NCI-H510A (cell line): ENCODE measurements around the gene TMEM130.
"Not testable (repeated sequence)": the region's sequence is repeated elsewhere in the genome, so short reads cannot be mapped to it uniquely, and the experiment has no call there.

Experiments
- DNase-seq: peaks from one replicate; lab custom pipeline; 2025; lab: John Stamatoyannopoulos, UW

The TMEM130 gene

DNA sequence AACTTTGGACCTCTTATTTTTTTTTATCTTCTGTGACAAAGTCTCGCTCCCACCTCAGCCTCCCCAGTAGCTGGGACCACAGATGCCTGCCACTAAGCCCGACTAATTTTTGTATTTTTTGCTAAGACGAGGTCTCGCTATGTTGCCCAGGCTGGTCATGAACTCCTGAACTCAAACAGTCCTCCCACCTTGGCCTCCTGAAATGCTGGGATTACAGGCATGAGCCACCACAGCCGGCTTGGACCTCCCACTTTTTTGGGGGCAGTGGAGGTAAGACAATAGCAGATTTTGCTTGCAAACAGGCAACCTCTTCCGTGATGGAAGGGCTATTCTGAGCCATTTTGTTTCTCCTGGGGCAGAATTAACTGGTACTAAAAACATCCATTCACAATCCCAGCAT, 7.3 kb upstream of the TMEM130 start:
- no peak for DNase-seq

DNA sequence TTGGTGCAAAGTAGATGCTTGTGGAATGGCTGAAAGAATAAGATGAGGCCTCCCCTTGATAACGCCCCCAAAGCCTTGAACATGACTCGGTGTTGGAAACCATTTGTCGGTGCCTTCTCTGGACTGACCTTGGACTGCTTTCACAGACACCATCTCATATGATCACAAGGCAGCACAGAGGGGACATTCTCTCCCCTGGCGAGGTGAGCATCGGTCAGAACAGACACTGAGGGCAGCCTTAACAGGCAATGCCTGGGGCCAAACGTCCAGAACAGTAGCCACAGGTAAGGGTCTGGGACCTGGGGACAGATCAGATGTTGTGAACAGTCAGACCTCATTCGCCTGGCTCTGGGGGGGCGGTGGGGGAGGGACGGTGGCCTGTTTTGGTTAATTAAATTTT, 5.7 kb upstream of the TMEM130 start:
- no peak for DNase-seq

DNA sequence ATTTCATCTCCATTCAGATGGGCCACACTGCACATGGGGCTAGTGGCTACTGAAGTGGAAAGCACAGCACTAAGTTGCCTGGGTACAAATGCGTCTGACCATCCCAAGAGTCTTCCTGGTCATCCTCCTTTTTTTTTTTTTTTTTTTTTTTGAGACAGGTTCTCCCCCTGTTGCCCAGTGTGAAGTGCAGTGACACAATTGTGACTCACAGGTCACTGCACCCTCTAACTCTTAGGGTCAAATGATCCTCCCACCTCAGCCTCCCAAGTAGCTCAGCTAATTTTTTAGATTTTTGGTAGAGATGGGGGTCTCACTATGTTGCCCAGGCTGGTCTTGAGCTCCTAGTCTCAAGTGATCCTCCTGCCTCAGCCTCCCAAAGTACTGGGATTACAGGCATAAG, 5.1 kb upstream of the TMEM130 start:
- DNase-seq = no peak

DNA sequence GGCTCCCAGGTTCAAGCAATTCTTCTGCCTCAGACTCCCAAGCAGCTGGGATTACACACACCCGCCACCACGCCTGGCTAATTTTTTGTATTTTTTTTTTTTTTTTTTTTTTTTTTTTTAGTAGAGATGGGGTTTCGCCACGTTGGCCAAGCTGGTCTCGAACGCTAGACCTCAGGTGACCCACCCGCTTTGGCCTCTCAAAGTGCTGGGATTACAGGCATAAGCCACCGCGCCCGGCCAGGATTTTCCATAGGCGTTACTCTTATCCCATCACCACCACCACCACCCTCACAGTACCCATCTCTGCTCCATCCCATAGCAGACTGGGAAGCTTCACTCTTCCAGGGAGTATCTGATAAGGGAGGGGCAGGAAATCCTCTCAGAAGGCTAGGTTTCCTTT, 3.8 kb upstream of the TMEM130 start:
- not testable (repeated sequence) for DNase-seq

DNA sequence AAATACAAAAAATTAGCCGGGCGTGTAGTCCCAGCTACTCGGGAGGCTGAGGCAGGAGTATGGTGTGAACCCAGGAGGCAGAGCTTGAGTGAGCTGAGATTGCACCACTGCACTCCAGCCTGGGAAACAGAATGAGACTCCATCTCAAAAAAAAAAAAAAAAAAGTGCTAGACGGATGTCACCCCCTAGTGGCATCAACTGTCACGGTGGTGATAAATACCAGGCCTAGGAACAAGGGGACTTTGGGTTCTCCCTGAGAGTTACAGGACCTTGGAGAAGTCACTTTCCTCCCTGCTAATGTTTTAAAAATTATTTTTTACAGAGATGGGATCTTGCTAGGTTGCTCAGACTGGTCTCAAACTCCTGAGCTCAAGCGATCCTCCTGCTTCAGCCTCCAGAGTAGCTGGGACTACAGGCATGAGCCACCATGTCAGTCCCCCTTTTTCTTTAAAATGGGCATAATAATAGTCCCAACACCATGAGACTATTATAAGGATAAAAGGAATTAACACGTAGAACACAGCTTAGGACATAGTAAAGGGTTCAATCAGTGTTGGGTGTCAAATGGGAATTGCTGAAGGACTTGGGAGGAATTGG, 2.6 kb upstream of the TMEM130 start:
- DNase-seq = no peak

DNA sequence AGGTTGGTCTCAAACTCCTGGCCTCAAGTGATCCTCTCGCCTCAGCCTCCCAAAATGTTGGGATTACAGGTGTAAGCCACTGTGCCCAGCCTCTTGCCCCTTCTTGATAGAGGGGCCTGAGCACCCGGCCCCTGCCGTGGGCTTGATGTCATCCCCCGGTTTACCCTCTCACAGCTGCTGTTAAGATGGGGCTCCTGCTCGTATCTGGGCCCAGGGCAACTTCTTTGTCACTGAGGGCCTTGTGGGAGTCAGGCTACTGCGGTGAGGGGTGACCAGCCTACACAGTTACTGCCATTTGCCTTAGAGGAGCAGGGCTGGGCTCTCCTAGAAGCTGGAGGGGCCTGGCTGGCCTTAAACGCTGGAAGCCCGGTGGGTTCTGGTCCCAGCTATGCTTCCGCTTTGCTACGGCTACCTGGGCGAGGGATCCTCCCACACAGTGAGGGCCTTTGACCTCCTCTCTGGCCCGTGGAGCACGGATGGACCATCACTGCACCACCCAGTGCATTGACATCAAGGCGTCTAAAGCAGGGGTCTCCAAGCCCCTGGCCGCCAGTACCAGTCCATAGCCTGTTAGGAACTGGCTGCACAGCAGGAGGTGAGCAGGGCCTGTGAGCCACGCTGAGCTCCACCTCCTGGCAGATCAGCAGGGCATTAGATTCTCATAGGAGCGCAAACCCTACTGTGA, 1.1 kb upstream of the TMEM130 start:
- no peak for DNase-seq

DNA sequence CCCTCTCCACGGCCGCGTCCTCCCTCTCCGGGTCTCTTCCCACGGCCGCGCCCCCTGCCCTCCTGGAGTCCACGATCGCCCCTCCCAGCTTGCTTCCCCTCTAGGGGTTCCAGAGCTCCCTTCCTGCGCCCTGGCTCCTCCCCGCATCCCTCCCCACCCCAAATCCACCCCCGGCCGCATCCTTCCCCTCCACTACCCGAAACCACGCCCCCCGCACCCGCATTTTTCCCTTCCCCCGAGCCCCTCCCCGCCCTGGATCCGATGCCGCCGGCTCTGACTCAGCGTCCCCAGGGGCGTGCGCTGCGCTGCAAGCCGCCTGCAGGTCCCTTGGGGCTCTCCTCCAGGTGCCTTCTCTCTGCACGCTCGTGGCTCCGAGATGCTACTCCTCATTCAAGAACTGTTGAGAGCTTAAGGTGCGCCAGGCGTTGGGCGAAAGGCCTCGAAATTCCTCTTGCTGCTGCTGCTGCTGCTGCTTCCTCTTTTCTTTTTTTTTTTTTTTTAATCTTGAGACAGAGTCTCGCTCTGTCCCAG, 372 bp upstream of the TMEM130 start:
- DNase-seq = no peak

DNA sequence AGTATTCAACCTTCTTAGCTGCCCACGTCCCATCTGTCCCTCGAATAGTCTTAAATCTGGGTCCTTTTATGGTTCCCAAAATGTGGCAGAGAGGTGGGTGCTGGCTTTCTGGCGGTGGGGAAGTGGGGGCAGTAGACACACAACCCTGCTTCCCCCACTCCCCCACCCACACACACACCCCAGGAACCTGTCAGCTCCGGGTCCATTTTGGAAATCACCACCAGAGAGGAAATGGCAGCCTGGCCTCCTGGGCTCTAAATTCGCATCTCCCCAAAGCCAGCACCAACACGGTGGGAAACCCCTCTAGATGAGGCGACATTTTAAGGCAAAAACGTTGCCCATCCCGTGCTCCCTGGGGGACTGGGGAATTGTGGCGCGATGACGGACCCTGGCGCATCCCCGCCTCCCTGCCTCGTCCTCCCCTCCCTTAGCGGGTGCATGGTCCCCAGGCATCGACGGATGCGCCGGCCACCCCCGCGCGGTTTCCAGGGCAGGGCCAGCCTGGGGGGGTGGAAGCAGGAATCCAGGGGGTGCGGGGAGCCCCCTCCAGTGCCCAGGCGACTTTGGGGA, 702 bp downstream of the TMEM130 start:
- no peak for DNase-seq

DNA sequence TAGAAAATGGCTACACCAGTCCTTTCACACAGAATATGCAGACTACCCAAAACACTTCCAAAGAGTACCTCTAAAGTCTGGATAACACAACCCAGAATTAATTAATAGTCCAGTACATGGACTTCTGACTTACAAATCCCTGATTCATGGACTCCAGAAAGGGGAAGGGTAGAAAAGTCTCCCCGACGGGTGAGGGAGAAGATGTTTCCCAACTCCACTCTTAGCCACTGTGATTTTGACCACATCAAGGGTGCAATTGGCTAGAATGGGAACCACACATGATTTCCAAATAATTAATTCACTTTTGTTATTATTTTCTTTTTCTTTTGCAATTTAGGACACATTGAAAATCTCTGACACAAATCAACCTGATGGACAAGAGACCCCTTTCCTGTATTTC, 1.4 kb downstream of the TMEM130 start:
- no peak for DNase-seq

DNA sequence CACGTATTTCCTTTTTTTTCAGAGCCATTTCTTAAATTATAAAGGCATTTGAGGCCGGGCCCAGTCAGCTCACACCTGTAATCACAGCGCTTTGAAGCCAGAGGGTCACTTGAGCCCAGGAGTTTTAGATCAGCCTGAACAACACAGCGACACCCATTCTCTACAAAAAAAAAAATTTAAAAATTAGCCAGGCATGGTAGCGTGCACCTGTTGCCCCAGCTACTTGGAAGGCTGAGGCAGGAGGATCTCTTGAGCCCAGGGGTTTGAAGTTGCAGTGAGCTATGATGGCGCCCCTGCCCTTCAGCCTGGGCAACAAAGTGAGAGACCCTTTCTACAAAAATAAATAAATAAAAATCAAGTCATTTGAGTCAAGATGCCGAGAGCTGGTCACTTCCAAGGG, 3.0 kb downstream of the TMEM130 start:
- no peak for DNase-seq

DNA sequence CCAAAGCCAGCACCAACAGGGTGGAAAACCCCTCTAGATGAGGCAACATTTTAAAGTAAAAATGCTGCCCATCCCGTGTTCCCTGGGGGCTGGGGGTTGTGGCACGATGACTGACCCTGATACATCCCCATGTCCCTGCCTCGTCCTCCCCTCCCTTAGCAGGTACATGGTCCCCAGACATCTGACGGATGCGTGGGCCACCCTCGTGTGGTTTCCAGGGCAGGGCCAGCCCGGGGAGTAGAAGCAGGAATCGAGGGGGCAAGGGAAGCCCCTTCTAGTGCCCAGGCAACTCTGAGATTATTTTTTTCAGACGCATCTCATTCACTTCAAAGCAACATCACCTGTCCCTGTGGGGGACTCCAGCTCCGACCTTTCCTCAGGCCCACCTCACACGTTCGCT, 3.5 kb downstream of the TMEM130 start:
- no peak for DNase-seq

DNA sequence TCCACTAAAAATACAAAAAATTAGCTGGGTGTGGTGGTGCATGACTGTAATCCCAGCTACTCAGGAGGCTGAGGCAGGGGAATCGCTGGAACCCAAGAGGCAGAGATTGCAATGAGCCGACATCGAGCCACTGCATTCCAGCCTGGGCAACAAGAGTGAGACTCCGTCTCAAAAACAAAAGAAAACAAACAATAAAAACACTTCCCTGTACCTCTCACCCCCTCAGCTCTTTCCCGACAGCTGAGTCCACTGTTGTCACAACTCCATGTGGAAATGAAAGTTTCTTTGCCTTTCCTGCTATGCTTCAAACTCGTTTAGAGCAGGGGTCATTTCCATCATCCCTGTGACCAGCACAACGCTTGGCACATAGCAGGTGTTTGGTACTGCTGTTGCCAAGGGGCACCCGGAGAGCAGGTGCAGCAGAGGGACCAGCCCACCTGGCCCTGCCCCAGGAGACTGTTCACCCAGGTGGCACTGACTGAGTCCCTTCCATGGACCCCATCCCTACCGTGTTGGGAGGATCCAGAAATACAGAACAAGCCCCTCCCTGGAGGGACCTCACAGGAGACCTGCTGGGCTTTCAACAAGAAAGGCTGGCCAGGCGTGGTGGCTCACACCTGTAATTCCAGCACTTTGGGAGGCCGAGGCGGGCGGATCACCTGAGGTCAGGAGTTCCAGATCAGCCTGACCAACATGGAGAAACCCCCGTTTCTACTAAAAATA, 4.9 kb downstream of the TMEM130 start:
- no peak for DNase-seq

DNA sequence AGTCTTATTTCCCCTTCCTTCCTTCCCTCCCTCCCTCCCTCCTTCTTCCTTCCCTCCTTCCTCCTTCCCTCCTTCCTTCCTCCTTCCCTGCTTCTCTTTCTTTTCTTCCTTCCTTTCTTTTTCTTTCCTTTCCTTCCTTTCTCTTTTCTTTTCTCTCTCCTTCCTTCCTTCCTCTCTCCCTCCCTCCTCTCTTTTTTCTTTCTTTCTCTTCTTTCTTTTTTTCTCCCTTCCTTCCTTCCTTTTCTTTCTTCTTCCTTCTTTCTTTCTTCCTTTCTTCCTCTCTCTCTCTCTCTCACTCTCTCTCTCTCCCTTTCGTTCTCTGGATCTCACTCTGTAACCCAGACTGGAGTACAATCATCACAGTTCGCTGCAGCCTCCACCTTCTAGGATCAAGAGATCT, 6.2 kb downstream of the TMEM130 start:
- DNase-seq = no peak

DNA sequence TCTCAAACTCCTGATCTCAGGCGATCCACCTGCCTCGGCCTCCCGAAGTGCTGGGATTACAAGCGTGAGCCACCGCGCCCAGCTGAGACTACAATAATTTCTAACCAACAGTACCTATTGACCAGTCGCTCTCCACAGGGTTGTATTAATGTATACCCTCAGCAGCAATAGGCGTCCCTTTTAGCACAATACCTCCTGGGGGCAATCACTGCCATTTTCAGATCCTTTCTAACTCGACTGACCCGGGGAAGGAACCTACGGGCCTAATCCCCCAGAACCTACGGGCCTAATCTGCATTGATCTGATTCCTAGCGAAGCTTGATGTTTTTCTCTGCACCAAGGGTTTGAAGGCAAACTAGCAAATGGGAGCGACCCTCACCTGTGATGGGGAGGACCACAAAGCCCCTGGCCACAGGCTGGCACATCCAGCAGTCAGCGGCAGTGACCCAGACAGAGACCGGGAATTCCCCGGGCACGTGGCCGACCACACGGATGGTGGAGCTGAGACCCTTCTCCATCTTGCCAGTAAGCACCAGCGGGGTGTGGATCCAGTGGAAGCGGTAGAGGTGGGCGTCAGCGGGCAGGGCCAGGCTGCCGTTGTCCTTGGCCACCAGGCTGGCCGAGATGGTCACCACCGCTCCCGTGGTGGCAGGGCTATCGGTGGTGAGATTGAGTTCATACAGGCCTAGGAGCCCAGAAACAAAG, 6.9 kb downstream of the TMEM130 start:
- no peak for DNase-seq

DNA sequence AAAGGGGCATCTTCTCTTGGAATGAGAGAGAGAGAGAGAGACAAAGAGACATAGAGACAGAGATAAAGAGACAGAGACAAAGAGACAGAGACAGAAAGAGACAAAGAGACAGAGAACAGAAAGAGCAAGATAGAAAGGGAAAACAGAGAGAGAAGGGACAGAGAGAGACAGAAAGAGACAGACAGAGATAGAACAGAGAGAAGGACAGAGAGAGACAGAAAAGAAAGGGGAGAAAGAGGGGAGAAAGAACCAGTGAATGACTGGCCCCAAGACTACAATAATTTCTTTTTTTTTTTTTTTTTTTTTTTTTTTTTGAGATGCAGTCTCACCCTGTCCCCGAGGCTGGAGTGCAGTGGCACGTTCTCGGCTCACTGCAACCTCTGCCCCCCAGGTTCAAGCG, 7.6 kb downstream of the TMEM130 start:
- no peak for DNase-seq

DNA sequence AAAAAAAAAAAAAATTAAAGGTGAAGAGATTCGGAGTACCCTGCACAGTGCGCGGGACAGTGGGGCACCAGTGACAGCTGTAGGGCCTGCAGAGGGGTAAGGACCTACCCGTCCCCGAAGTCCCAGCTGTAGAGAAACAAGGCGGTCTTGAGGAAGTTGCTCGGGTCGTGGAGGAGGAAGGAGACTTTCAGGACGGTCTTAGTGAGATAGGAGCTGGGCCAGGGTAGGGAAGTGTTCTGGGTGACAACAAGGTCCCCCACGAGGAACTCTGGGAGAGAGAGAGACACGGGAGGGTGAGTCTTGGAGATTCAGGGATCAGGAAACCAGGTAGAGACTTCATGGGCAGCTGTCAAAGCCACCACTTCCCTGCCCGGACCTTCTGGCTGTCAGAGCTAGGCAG, 9.7 kb downstream of the TMEM130 start:
- DNase-seq = no peak

DNA sequence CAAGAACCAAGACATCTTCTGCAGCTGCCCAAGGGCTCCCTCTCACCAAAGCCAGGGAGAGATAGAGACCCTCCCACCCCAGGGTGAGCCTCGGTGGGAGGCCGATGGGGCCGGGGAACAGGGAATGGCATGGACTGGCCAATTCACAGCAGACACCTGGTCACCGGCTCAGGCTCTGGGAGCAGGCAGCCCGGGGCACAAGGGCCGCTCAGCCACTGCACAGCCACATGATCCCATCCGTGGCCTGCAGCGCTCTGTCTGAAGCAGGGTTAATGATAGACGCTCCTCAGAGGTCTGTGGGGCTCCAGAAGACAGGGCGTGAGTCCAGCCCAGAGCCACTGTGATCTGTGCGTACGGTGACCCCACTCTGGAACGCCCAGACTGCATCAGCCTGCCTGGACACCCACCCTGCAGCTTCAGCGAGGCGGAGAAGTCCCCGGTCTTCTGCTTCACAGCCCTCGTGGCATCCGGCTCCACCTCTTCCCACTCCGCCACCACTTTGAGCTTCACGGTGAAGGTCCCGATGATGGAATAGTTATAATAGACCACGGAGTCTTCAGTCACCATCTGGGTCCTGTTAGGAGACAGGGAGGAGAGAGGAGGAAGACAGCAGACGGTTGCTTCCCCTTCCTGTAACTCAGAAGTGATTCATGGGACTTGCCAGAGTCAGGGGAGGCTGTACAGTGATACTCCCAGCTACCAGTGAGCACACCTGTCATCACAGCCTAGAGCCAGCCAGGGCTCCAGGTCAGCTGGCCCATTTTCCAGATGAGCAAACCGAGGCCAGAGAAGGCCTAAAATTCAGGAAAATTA, 14.0 kb downstream of the TMEM130 start:
- DNase-seq = no peak

DNA sequence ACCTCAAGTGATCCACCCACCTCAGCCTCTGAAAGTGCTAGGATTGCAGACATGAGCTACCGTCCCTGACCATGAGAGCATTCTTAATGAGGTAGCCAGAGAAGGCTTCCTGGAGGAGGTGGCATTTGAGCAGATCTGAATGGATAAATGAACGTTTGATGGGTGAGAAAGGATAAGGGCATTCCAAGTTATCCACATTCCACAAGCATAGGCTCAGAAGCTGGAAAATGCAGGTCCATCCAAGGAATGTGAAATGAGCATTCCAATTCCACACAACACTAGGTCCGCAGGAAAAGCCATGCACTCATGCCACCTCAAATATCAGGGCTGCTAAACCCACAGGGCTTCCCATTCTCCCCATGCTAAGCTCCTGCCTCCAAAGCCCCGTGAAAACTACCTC, 17.0 kb downstream of the TMEM130 start:
- DNase-seq = no peak

DNA sequence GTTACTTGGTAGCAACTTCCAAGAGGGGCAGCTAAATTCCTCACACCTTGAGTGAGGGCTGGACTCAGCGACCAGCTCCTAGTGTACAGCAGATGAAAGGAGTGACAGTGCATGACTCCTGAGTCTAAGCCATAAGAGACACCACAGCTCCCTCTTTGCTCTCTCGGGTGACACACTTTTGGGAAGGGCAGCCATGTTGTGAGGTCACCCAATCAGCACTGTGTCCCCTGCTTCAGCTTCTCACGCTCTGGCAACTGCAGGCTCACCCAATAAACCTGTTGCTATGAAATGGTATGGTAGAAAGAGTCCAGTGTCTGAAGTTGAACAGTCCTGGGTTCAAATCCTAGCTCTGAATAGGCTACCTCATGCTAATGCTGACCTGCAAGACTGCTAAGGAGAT, 20.9 kb downstream of the TMEM130 start:
- DNase-seq = no peak

DNA sequence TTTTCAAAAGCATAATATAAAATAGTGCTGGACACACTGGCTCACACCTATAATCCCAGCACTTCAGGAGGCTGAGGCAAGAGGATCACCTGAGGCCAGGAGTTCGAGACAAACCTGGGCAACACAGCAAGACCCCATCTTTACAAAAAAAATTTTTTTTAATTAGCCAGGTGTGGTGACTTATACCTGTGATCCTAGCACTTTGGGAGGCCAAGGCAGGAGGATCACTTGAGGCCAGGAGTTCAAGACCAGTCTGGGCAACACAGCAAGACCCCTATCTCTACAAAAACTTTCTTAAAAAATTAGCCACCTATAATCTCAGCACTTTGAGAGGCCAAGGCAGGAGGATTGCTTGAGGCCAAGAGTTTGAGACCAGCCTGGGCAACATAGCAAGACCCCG, 27.3 kb downstream of the TMEM130 start:
- DNase-seq = not testable (repeated sequence)

DNA sequence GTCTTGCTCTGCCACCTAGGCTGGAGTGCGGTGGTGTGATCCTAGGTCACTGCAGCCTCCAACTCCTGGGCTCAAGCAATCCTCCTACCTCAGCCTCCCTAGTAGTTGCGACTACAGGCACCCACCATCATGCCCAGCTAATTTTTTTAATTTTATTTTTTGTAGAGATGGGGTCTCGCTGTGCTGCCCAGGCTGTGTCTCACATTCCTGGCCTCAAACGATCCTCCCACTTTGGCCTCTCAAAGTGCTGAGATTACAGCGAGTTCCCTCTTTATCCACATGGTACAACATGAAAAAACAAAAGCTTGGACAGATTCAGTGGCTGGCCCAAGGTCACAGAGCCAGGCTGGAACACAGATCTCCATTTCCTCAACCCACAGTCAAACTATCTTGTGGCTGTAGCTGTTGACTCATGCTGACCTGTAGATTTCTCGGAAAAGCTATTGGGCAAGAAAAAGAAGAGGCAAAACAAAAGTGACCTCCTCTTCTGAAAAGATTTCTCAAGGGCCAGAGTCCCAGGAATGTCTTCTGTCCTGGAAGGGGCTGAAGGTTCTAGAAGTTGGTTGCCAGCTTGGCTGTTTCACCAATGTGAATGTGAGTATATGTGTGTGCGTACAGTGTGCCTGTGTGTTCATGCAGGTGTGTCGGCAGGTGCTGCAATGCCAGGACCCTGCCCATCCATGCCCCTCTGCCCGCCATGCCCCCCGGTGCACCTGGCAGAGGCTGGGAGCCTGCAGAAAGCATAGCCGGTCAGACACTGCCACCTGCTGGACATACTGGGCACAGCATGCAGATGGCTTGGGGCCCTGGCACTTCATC, 28.4 kb downstream of the TMEM130 start:
- DNase-seq = no peak
